ENCODE results near the gene C1R. TPM values are rescaled to one million over a fixed set of nuclear protein-coding genes. Genes with fewer than 3 reads are reported as not detected.

The C1R gene
- total RNA-seq, 2 experiments from 2014 or later = 0.30 TPM; not detected in 1

DNA sequence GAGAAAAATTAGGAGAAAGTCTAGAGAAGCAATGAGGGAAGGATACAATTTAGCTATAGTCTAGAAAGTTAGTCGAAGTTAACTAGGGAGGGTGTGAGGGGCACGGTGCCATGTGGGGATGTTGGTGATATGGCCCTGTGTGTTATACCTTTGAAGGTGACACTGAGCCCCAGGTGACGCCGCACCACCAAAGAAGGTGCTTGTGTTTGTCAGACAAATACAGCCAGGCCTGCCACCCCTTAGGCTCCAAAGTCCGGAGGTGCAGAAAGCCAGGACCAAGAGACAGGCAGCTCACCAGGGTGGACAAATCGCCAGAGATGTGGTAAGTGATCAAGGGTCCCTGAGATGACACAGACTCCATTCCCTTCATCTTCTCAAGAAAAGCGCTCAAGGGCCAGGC lies 30.6 kb downstream of the C1R start:
- H3K4me2 ChIP-seq (ENCODE audit: low read length) = no peak overlapping the region
- no peaks in the 10 kb centered on the region for H3K79me2 ChIP-seq (ENCODE audit: insufficient read depth, low read depth, low read length)
- no peak for DNase-seq (ENCODE audit: low spot score)
- H3K9me2 ChIP-seq (ENCODE audit: insufficient read depth, low read length) = no peaks in the 10 kb centered on the region
- H4K20me1 ChIP-seq (ENCODE audit: insufficient read depth, low read length) = no peaks in the 10 kb centered on the region
- no peaks in the 10 kb centered on the region for H3K36me3 ChIP-seq (ENCODE audit: insufficient read depth, low read length)
- no peaks in the 10 kb centered on the region for H3K4me1 ChIP-seq (ENCODE audit: insufficient read depth, low read length, poor library complexity, severe bottlenecking)
- CTCF ChIA-PET (ENCODE audit: unreplicated experiment) = no interaction called here
- H2AFZ ChIP-seq (ENCODE audit: low read length) = no peak overlapping the region
- BruUV-seq (replicated peaks) = no TSS peak
- POLR2A ChIA-PET = no interaction called here
- intact Hi-C loops (cut with micrococcal nuclease; ENCODE audit: unreplicated experiment) = no loop called here
- no peak overlapping the region for H3K4me3 ChIP-seq (ENCODE audit: low read depth, low read length, poor library complexity, severe bottlenecking)
- no peak overlapping the region for H3K27ac ChIP-seq (ENCODE audit: low read depth, low read length, poor library complexity, severe bottlenecking)
- TF ChIP-seq, protein P1, sequence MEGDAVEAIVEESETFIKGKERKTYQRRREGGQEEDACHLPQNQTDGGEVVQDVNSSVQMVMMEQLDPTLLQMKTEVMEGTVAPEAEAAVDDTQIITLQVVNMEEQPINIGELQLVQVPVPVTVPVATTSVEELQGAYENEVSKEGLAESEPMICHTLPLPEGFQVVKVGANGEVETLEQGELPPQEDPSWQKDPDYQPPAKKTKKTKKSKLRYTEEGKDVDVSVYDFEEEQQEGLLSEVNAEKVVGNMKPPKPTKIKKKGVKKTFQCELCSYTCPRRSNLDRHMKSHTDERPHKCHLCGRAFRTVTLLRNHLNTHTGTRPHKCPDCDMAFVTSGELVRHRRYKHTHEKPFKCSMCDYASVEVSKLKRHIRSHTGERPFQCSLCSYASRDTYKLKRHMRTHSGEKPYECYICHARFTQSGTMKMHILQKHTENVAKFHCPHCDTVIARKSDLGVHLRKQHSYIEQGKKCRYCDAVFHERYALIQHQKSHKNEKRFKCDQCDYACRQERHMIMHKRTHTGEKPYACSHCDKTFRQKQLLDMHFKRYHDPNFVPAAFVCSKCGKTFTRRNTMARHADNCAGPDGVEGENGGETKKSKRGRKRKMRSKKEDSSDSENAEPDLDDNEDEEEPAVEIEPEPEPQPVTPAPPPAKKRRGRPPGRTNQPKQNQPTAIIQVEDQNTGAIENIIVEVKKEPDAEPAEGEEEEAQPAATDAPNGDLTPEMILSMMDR (conservative IDR thresholded peaks at IDR 0.05; ENCODE audit: low read length) = no peak
- no peak for TF ChIP-seq EZH2phosphoT487 (IDR thresholded peaks at IDR 0.05; ENCODE audit: borderline replicate concordance, low read depth, low read length)
- H3K9me3 ChIP-seq (ENCODE audit: low read length) = no peaks in the 10 kb centered on the region

DNA sequence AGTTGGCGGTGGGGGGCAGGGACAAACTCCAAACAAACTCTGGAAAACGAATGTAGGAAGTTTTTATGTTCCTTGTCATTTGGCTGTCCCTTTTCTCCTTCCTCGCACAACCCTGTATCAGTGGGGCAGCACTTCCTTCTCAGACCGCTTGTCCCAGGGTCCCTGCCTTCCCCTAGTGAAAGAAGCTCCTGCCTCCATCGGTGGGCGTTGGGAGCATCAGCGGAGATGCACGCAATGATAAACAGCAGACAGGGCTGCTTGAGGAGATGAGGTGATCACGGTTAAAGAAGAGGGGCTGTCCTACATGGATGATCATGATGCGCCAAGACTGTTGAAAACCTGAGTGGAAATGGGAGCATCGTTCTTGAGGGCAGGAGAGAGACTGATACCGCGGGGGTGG lies 31.1 kb downstream of the C1R start:
- no peak overlapping the region for H2AFZ ChIP-seq (ENCODE audit: low read length)

DNA sequence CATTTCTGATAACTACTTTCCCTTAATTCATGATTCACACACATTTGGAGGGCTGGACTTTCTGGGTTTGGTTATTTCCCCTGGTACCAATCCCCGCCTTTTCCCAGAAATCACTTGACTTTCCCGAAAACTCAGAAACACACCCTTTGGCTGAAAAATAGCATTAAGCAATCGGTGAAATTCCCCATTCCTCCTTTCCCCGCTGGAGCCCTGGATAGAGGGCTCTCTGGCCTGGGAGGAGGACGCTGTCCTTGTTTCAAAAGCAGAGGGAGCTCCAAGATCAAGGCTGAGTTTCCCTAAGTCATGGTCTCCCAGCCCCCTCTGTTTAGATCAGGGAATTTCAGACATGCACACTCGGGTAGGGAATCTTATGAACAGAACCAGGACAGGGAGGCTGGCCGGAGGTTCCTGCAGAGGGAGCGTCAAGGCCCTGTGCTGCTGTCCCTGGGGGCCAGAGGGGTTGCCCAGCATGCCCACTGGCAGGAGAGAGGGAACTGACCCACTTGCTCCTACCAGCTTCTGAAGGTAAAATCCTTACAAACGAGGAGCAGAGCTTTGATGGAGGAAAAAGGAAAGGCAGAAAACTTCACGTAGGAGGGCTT lies 31.8 kb downstream of the C1R start, which contains the start of gene C1S:
Gene C1S (plus strand): TSS at position 366 of the 602 bp plus-strand sequence. CDS start 1,195 bp downstream, outside the sequence.
- Histone ChIP-seq H3K27ac (ENCODE audit: low read depth, low read length, poor library complexity, severe bottlenecking) (no peak within 1 kb of the TSS), H3K4me1 (ENCODE audit: insufficient read depth, low read length, poor library complexity, severe bottlenecking) (no peaks in the 10 kb centered on the region), H3K4me3 (ENCODE audit: low read depth, low read length, poor library complexity, severe bottlenecking) (no peak within 1 kb of the TSS), H4K20me1 (ENCODE audit: insufficient read depth, low read length) (no peaks in the 10 kb centered on the region), H3K9me3 (ENCODE audit: low read length) (no peaks in the 10 kb centered on the region), H3K79me2 (ENCODE audit: insufficient read depth, low read depth, low read length) (no peaks in the 10 kb centered on the region), H3K36me3 (ENCODE audit: insufficient read depth, low read length) (no peaks in the 10 kb centered on the region), H3K9me2 (ENCODE audit: insufficient read depth, low read length) (no peaks in the 10 kb centered on the region), H3K4me2 (ENCODE audit: low read length) (no peak within 1 kb of the TSS), H2AFZ (ENCODE audit: low read length) (no peak within 1 kb of the TSS)
- no peak for DNase-seq (ENCODE audit: low spot score)
- ChIA-PET CTCF (ENCODE audit: unreplicated experiment) (no interaction called here), POLR2A (no interaction called here)
- BruUV-seq (replicated peaks) = no TSS peak
- intact Hi-C loops (cut with micrococcal nuclease; ENCODE audit: unreplicated experiment) = no loop called here
- TF ChIP-seq EZH2phosphoT487 (IDR thresholded peaks at IDR 0.05; ENCODE audit: borderline replicate concordance, low read depth, low read length) = no peak
- TF ChIP-seq, protein P1 (conservative IDR thresholded peaks at IDR 0.05; ENCODE audit: low read length) = no peak

More for the DNA sequence above, 31.1 kb downstream of the C1R start:
- Histone ChIP-seq H3K9me3 (ENCODE audit: low read length) (no peaks in the 10 kb centered on the region), H3K27ac (ENCODE audit: low read depth, low read length, poor library complexity, severe bottlenecking) (no peak overlapping the region), H4K20me1 (ENCODE audit: insufficient read depth, low read length) (no peaks in the 10 kb centered on the region), H3K9me2 (ENCODE audit: insufficient read depth, low read length) (no peaks in the 10 kb centered on the region), H3K79me2 (ENCODE audit: insufficient read depth, low read depth, low read length) (no peaks in the 10 kb centered on the region), H3K4me3 (ENCODE audit: low read depth, low read length, poor library complexity, severe bottlenecking) (no peak overlapping the region), H3K4me1 (ENCODE audit: insufficient read depth, low read length, poor library complexity, severe bottlenecking) (no peaks in the 10 kb centered on the region), H3K4me2 (ENCODE audit: low read length) (no peak overlapping the region), H3K36me3 (ENCODE audit: insufficient read depth, low read length) (no peaks in the 10 kb centered on the region)
- BruUV-seq (replicated peaks) = no TSS peak
- intact Hi-C loops (cut with micrococcal nuclease; ENCODE audit: unreplicated experiment) = no loop called here
- POLR2A ChIA-PET = no interaction called here
- DNase-seq (ENCODE audit: low spot score) = no peak
- TF ChIP-seq, protein P1 (conservative IDR thresholded peaks at IDR 0.05; ENCODE audit: low read length) = no peak
- TF ChIP-seq EZH2phosphoT487 (IDR thresholded peaks at IDR 0.05; ENCODE audit: borderline replicate concordance, low read depth, low read length) = no peak
- CTCF ChIA-PET (ENCODE audit: unreplicated experiment) = no interaction called here
